Breast epithelium (tissue), 3 donors: ENCODE results near the gene PLA2G2A.

Experiments
- CTCF ChIP-seq, 3 donors: fragments of 450-650 bp; IDR thresholded peaks; one replicate each; pipeline ENCODE4 v1.5.1; 2016 to 2017; ENCODE audit warnings: antibody characterized with exemption in 3 of 3, mild to moderate bottlenecking in 3 of 3, moderate library complexity in 3 of 3
- POLR2A ChIP-seq: fragments of 450-650 bp; IDR thresholded peaks from one replicate; pipeline ENCODE4 v1.6.1; 2016; ENCODE audit warnings: antibody characterized with exemption, mild to moderate bottlenecking, moderate library complexity

GRCh38 chr1:19981170-19981506 lies 1.7 kb upstream of the PLA2G2A start:
- no peak for TF ChIP-seq CTCF (IDR thresholded peaks at IDR 0.05)
- TF ChIP-seq POLR2A: no peak
